ENCODE measurements around the gene SULT6B1.

GRCh38 chr2:37219046-37219445, 30.6 kb upstream of the SULT6B1 start:
- TF ChIP-seq CTCF (conservative IDR thresholded peaks at IDR 0.05; ENCODE audit: low read depth, low read length) = no peak
- TF ChIP-seq NFE2L2 (IDR thresholded peaks at IDR 0.05; ENCODE audit: low read depth, low read length) = no peak
- TF ChIP-seq POLR2A (IDR thresholded peaks at IDR 0.05; ENCODE audit: low read depth, low read length) = no peak
- no peak for TF ChIP-seq RFX5 (IDR thresholded peaks at IDR 0.05; ENCODE audit: low read depth, low read length)
- no peak for TF ChIP-seq RAD21 (IDR thresholded peaks at IDR 0.05; ENCODE audit: low read length)
- TF ChIP-seq FOS (IDR thresholded peaks at IDR 0.05; ENCODE audit: low read depth, low read length) = no peak
- no peak for TF ChIP-seq MAFK (IDR thresholded peaks at IDR 0.05; ENCODE audit: low read depth, low read length)

All from IMR-90 (cell line).